HG02852 (cell line): ENCODE measurements around the gene VWA5B1.

Experiments
- ATAC-seq: cut with Tn5 transposase; IDR thresholded peaks from one replicate; pipeline ENCODE4 v1.9.1; 2021; ENCODE audit warnings: mild to moderate bottlenecking, moderate library complexity; ENCODE audit not compliant: unreplicated experiment

Gene VWA5B1

GRCh38 chr1:20366463-20367115, 75.9 kb downstream of the VWA5B1 start:
- ATAC-seq = no peak

DNA sequence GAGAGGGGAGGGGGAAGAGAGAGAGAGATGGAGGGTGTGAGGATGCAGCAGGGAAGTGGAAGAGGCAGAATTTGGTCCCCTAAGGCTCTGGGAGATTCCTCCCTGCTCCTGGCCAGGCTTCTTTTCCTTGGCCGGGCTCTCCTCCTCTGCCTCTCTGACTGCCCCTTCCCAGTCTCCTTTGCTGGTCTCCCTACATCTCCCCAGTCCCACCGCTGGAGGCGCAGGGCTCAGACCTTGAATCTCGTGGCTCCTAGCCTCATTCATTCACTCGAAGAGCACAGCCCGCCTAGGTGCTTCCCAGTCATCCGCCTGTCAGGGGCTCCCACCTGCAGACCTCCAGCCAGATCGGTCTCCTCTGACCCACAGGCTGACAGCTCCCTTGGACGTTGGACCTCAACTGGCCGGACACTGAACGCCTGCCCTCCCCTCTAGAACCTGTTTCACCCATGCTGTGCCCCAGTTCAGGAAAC, 76.5 kb downstream of the VWA5B1 start:
- no peak for ATAC-seq

GRCh38 chr1:20367626-20368025, 77.0 kb downstream of the VWA5B1 start:
- no peak for ATAC-seq

DNA sequence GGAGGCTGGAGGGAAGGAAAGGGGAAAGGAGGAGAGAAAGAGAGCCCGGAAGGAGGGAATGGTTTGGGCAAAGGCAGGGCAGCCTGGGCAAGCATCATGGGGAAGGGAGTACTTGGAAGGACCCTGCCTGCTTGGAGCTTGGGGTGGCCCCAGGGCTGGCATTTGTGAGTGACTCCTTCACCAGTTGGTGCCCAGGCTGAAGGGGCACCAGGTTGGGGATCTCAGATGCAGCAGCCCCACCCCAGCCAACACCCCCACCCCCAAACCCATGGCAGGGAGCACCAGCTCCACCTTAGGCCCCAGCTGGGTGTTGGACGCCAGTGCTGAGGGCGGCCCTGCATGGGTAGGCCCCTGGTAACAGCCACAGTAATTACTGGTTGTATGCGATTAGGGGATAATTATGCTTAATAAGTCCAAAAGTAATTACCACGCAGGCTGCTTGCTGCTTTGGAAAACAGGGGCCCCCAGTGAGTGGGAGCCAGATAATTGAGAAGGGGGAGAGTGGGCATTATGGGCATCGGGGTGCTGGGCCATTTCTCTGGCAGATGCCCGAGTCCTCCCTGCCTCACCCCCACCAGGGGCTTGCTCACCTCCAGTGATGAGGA, 78.3 kb downstream of the VWA5B1 start:
- ATAC-seq = no peak

DNA sequence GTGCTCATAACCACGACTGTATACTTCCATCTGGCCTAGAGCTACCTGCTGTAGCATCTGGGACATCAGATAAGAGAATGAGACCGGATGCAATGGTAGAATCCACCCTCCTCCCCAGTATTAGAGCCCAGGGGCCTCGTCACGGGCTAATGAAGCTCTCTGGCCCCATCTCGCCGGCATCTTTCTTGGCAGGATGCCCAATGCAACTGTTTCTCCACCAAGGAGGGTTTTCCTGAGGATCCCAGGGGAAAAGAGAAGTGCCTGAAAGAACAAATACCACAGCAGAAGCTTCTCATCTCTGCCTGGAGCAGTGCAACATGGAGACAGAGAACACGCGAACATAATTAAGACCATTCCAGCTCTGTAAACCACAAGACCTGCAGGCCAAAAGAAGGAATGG, 80.0 kb downstream of the VWA5B1 start:
- ATAC-seq = no peak

- ATAC-seq = no peak
These were observed 80.7 kb downstream of the VWA5B1 start for GRCh38 chr1:20371411-20371810.

- ATAC-seq = no peak
These were observed 81.2 kb downstream of the VWA5B1 start for GRCh38 chr1:20371883-20372282.

DNA sequence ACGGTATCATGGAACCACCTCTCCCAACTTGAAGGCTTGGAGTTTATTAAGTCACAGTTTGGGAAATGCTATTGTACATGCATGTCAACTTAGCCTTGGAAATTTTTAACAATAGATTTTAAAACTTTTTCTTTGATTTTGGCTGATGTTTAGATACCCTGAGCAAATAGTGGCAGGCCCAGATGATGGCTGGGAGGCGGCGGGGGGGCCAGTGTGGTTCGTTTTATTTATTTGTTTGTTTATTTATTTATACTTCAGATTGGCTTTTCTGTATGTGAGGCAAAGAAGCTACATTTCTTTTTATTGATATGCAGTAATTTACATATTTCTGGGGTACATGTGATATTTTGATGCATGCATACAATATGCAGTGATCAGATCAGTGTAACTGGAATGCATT, 82.0 kb downstream of the VWA5B1 start:
- no peak for ATAC-seq

GRCh38 chr1:20373286-20373685, 82.6 kb downstream of the VWA5B1 start:
- no peak for ATAC-seq

DNA sequence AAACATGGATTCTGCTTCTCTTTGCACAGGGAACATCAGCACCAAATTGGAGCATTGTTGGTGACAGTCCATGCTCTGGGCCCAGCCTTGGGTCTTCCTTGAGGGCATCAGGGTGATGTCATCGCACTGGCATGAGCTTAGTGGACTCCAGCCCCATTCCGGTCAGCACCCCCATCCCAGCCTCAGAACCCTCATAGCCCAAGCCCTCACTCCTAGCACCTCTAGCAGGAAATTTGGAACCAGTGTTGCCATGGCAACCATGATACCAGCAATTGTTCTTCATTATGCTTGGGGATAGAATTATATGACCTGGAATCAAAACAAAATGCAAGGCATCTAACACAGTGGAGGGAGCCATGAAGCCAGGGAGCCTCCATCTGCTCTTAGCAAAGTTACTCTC, 83.1 kb downstream of the VWA5B1 start:
- ATAC-seq = no peak

DNA sequence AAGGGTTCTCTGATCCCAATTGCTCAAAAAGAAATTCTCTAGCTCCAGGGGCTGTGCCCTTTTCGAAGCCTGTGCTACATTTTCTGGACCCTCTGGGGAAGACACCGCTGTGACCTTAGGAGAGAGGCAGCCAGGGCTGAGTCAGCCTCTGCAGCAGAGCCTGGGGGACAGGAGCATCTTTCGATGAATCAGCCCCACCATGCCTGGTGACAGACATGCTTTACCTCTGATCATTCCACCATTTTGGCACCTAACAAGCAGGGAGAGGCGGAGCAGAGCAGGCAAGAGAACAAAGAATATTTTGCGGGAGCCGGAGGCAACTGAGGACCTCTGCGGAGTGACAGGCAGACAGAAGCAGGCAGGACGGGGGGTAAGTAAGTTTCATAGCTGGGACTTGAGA, 84.9 kb downstream of the VWA5B1 start:
- no peak for ATAC-seq

- ATAC-seq = no peak
These were observed 85.5 kb downstream of the VWA5B1 start for GRCh38 chr1:20376171-20376570.

DNA sequence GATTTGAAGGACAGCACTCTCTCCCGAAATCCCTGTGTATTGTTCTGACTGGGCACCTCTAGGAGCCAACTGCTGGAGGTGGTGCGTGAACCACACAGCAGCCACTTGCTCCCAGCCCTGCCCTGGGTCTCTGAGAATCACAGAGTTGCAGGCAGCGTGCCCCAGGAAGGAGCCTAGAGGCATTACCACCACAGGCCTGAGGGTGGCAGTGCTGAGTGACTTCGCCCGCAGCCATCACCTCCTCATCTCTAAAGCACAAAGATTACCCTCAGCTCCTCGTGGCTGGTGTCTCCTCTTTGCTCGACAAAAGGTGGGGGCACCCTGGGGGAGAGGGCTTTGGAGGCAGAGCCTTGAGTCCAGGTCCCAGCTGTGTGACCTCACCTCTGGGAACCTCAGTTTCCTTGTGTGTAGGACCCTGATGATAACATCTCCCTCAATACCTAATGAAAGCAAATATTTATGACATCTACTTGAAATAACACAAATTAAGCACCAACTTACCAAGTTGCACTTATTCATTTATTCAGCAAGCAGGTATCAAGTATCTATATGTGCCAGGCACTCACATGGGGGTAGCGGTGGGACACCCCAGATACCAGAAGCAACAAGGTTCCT, 86.3 kb downstream of the VWA5B1 start:
- no peak for ATAC-seq

DNA sequence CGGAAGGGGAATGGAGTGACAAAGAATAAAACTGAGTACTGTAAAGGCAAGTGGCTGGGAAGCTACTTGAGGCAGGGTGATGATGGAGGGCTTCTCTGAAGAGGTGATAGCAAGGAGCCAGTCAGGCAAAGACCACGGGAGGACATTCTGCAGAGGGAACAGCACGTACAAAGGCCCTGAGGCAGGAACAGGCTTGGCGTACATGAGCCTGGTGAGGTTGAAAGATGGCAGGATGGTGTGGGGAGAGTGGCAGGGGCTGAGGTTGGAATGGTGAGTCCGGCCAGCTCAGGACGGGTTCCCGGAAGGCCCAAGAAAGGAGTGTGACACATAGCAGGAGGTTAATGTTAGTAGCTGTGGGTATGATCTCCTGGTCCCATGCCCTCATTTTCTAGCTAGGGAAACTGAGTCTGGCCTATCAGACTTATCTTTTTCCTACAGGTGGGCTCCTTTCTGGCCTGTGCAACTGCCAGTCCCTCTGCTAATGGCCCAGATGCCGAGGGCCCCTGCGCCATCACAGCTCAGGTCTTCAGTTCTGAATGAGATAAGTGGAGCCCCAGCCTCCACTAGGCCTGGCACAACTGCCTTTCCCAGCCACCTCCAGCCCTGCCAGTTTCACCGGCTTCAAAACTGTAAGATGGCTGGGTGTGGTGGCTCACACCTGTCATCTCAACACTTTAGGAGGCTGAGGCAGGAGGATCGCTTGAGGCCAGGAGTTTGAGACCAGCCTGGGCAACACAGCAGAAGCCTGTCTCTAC, 87.0 kb downstream of the VWA5B1 start:
- ATAC-seq = no peak

DNA sequence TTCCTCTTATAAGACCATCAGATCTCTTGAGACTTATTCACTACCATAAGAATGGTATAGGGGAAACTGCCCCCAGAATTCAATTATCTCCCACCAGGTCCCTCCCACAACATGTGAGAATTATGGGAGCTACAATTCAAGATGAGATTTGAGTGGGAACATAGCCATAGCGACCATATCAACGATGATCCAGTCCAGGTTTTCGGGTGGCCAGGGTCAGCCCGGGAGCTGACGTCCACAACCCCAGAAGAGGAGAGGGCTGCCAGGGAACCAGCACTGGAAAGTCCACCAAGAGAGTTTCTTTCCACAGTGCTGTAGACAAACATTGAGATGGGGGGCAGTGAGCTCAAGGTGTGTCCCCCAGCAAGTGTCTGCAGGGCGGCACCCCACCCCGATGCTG, 88.4 kb downstream of the VWA5B1 start:
- ATAC-seq = no peak

GRCh38 chr1:20380175-20380574, 89.5 kb downstream of the VWA5B1 start:
- no peak for ATAC-seq

DNA sequence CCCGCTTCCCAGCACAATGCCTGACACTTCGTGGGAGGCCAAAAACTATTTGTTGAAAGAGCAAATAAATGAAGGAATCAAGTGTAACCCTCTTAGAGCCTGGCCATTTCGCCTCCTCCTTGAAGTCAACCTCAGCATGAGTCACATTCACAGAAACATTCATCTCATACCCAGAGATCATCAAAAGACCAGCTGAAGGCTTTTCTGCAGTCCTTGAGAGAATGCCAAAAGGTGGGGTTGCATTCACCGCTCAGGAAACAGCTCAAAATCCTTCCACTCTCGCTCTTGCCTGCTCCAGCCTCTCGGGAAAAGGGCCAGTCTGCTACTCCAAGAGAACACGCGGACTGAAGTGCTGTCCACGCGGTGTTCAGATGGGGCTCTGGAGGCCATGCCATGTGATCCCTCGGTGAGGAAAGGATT, 90.0 kb downstream of the VWA5B1 start:
- no peak for ATAC-seq

GRCh38 chr1:20381045-20381641, 90.5 kb downstream of the VWA5B1 start:
- no peak for ATAC-seq

DNA sequence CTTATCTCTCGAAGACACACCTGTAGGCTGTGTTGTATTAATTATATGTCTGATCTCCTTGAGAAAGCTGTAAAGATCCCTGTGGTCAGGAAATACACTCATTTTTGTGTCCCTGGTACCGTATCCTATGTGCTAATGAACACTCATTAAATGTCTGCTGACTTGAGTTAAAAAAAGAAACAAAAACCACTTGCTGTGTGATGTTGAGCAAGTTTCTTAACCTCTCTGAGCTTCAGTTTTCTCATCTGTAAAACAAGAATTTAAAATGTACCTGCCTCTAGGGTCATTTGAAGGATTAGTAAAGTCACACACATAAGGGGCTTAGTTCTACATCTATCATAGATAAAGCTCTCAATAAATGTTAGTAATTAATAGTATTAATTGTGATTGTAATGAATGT, 91.3 kb downstream of the VWA5B1 start:
- no peak for ATAC-seq

- no peak for ATAC-seq
These were observed 92.0 kb downstream of the VWA5B1 start for GRCh38 chr1:20382711-20383110.

- ATAC-seq = no peak
These were observed 93.0 kb downstream of the VWA5B1 start for GRCh38 chr1:20383631-20384030.
